ENCODE measurements around the gene HOXD11. TPM values are rescaled to one million over a fixed set of nuclear protein-coding genes. Genes with fewer than 3 reads are reported as not detected.

The HOXD11 gene
- total and polyA plus RNA-seq, 11 donors = not detected

- Histone ChIP-seq H3K4me1 (peaks cover 0 to 12% (median 0%) of the 10 kb centered on the region in 12 donors), H3K36me3 (no peaks in the 10 kb centered on the region), H3K4me3 (no peak overlapping the region), H3K27me3 (peaks cover 47 to 100% (median 89%) of the 10 kb centered on the region in 9 donors), H3K27ac (no peak overlapping the region), H3K9me3 (no peaks in the 10 kb centered on the region)
- no peak for TF ChIP-seq CTCF (IDR thresholded peaks at IDR 0.05)
- no peak for TF ChIP-seq POLR2A (IDR thresholded peaks at IDR 0.05)
- WGBS, 4 donors = 10 to 32% (median 21%) methylated on average over 27 to 31 of the region's 31 CpGs
- DNase-seq = no peak
- intact Hi-C loops (cut with DNase I) = no loop called here
- no peak for ATAC-seq
Observed at GRCh38 chr2:176147800-176148496, 40.9 kb downstream of the HOXD11 start.

GRCh38 chr2:176148751-176149421 is 41.8 kb downstream of the HOXD11 start:
- H3K9me3 ChIP-seq = no peaks in the 10 kb centered on the region
- 23 to 47% (median 40%) methylated on average over 11 of the region's 11 CpGs for WGBS, 4 donors
- DNase-seq (no peak), ATAC-seq (no peak)
- H3K4me1 ChIP-seq = peaks cover 0 to 12% (median 0%) of the 10 kb centered on the region in 12 donors
- TF ChIP-seq CTCF (IDR thresholded peaks at IDR 0.05) (no peak), POLR2A (IDR thresholded peaks at IDR 0.05) (no peak)
- H3K27ac ChIP-seq = no peak overlapping the region
- H3K36me3 ChIP-seq = no peaks in the 10 kb centered on the region
- peaks cover 52 to 100% (median 90%) of the 10 kb centered on the region in 9 donors for H3K27me3 ChIP-seq
- intact Hi-C loops (cut with DNase I) = no loop called here
- no peak overlapping the region for H3K4me3 ChIP-seq

GRCh38 chr2:176149481-176149938 is 42.4 kb downstream of the HOXD11 start:
- Histone ChIP-seq H3K9me3 (no peaks in the 10 kb centered on the region), H3K36me3 (no peaks in the 10 kb centered on the region), H3K27ac (no peak overlapping the region), H3K4me3 (no peak overlapping the region), H3K27me3 (peaks cover 57 to 100% (median 93%) of the 10 kb centered on the region in 9 donors), H3K4me1 (peaks cover 0 to 12% (median 0%) of the 10 kb centered on the region in 12 donors)
- 16 to 50% (median 35%) methylated on average over 22 of the region's 22 CpGs for WGBS, 4 donors
- no peak for TF ChIP-seq CTCF (IDR thresholded peaks at IDR 0.05)
- ATAC-seq = no peak
- intact Hi-C loops (cut with DNase I) = no loop called here
- DNase-seq = no peak

- Histone ChIP-seq H3K9me3 (no peaks in the 10 kb centered on the region), H3K36me3 (no peaks in the 10 kb centered on the region), H3K4me3 (no peak overlapping the region), H3K4me1 (peaks cover 0 to 12% (median 0%) of the 10 kb centered on the region in 12 donors), H3K27ac (no peak overlapping the region), H3K27me3 (peaks cover 62 to 100% (median 92%) of the 10 kb centered on the region in 9 donors)
- intact Hi-C loops (cut with DNase I) = loop anchor here in 1 of 10 donors (10.0 kb wide), 1 partner anchor 115 kb away; the partner anchor contains the start of gene MTX2
- ATAC-seq (no peak), DNase-seq (no peak)
- WGBS, 4 donors = 13 to 45% (median 25%) methylated on average over 24 of the region's 24 CpGs
- TF ChIP-seq CTCF (IDR thresholded peaks at IDR 0.05) = no peak
- no peak for TF ChIP-seq POLR2A (IDR thresholded peaks at IDR 0.05)
Observed at GRCh38 chr2:176149939-176150583, 43.0 kb downstream of the HOXD11 start.

Measured in heart left ventricle (tissue), 16 donors.